Measurements from ENCODE around the gene SMAD6. TPM values are rescaled to one million over a fixed set of nuclear protein-coding genes. Genes with fewer than 3 reads are reported as not detected.

The SMAD6 gene
- polyA plus RNA-seq, 1 of the 3 experiments (the other 2 are of a cell fraction), result 4.5 TPM

DNA sequence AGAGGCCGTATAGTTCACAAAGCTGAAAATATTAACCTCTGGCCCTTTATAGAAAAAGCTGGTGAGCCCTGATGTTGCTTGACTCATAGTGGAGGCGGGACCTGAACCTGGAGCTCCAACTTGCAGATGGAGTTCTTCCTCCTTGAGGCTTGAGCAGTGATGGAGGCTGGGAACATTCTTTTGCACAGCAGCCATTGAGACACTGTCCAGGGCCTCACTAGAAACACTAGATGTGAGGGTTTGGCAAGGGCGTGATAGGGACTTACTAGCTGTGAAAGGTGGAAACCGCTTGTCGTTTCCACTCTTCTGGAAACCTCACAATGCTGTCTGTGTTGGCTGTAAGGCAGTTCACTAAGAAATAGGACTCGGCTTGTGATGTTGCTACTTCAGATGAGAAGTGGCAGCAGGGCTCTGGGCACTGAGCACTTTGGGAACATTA is 12.5 kb downstream of the SMAD6 start:
- WGBS (ENCODE audit: low lambda C conversion rate), result 69% methylated on average over 6 of the region's 6 CpGs
- Histone ChIP-seq H3K27me3 (ENCODE audit: insufficient read depth) (no peaks in the 10 kb centered on the region), H2AFZ (ENCODE audit: low read depth) (no peak overlapping the region), H4K20me1 (ENCODE audit: insufficient read depth) (peaks cover 53% of the 10 kb centered on the region), H3K79me2 (ENCODE audit: insufficient read depth) (peaks cover 100% of the 10 kb centered on the region), H3K9ac (no peak overlapping the region), H3K9me2 (no peaks in the 10 kb centered on the region), H3K36me3 (replicated peaks in 1 of 2; ENCODE audit: control insufficient read depth in 1 of 2, insufficient read depth in 2 of 2, low read length in 1 of 2) (peaks cover 11 to 23% of the 10 kb centered on the region in 2 experiments), H3K4me2 (no peak overlapping the region), H3K4me1 (ENCODE audit: control insufficient read depth in 1 of 2, insufficient read depth in 2 of 2, low read depth in 1 of 2, low read length in 1 of 2) (peaks cover 9 to 14% of the 10 kb centered on the region in 2 experiments), H3K9me3 (no peaks in the 10 kb centered on the region), H3K4me3 (ENCODE audit: low read depth in 2 of 2, low read length in 1 of 2) (no peak overlapping the region), H3F3A (replicated peaks; ENCODE audit: insufficient read depth) (peaks cover 15% of the 10 kb centered on the region), H3K27ac (ENCODE audit: low read depth in 2 of 2, low read length in 1 of 2) (peak overlapping the region; percentile 20 to 40; a peak in 2 of 4 replicates)
- DNase-seq, result no peak
- CTCF ChIA-PET, result interaction anchor here (0.8 to 2.0 kb wide), 8 partner anchors 8 to 138 kb away, joined by 3 to 7 read pairs (median 4); no protein-coding TSS in a partner anchor
- POLR2A ChIA-PET, result no interaction called here
- TF ChIP-seq, protein P1, sequence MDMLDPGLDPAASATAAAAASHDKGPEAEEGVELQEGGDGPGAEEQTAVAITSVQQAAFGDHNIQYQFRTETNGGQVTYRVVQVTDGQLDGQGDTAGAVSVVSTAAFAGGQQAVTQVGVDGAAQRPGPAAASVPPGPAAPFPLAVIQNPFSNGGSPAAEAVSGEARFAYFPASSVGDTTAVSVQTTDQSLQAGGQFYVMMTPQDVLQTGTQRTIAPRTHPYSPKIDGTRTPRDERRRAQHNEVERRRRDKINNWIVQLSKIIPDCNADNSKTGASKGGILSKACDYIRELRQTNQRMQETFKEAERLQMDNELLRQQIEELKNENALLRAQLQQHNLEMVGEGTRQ (IDR thresholded peaks at IDR 0.05; ENCODE audit: borderline replicate concordance, low read depth, low read length), result no peak
- TF ChIP-seq, protein P2, sequence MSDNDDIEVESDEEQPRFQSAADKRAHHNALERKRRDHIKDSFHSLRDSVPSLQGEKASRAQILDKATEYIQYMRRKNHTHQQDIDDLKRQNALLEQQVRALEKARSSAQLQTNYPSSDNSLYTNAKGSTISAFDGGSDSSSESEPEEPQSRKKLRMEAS (IDR thresholded peaks at IDR 0.05; ENCODE audit: low read depth), result 0 out of 2 replicates have a peak, but pooled peaks have one; percentile 23
- TF ChIP-seq, protein P3, sequence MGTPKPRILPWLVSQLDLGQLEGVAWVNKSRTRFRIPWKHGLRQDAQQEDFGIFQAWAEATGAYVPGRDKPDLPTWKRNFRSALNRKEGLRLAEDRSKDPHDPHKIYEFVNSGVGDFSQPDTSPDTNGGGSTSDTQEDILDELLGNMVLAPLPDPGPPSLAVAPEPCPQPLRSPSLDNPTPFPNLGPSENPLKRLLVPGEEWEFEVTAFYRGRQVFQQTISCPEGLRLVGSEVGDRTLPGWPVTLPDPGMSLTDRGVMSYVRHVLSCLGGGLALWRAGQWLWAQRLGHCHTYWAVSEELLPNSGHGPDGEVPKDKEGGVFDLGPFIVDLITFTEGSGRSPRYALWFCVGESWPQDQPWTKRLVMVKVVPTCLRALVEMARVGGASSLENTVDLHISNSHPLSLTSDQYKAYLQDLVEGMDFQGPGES (IDR thresholded peaks at IDR 0.05; ENCODE audit: low read depth, low read length), result no peak
- TF ChIP-seq CHD2 (IDR thresholded peaks at IDR 0.05; ENCODE audit: low read length, partially characterized antibody) (no peak), FOSL2 (IDR thresholded peaks at IDR 0.05; ENCODE audit: borderline replicate concordance, low read depth) (peak; percentile 28; the same call in 1 of the 2 replicates), TAF1 (IDR thresholded peaks at IDR 0.05; ENCODE audit: borderline replicate concordance, low read depth, low read length) (no peak), YY1 (IDR thresholded peaks at IDR 0.05; ENCODE audit: low read depth) (peak; percentile 32; the same call in 1 of the 2 replicates)

DNA sequence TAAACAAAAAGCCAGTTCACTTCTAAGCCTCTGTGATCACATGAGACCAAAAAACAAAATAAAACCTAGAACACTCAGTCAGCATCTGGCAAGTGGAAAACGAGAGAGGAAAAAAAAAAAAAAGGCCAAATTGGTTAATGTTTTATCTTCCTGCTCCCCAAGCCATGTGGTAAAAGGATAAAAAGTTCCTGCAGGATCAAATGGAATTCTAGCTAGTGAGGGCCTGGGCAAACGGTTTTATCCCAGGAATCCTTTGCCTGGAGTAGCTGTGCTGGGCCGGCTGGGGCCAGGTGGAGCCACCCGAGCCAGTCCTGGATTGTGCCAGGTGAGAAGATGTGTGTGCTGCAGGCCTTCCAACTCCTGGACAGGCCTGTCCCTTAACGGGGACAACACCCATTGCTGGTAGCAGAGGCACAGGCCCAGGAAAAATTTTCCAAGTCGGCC is 13.2 kb downstream of the SMAD6 start:
- H4K20me1 ChIP-seq (ENCODE audit: insufficient read depth), result peaks cover 52% of the 10 kb centered on the region
- ChIA-PET POLR2A (interaction anchor here (0.6 kb wide), 1 partner anchor 13 kb away, joined by 3 read pairs; the partner anchor contains the start of gene SMAD6), CTCF (interaction anchor here (0.7 to 2.0 kb wide), 6 partner anchors 9 to 137 kb away, joined by 3 to 7 read pairs (median 4); no protein-coding TSS in a partner anchor)
- 73% methylated on average over 5 of the region's 6 CpGs for WGBS (ENCODE audit: low lambda C conversion rate)
- no peaks in the 10 kb centered on the region for H3K9me3 ChIP-seq
- H3K79me2 ChIP-seq (ENCODE audit: insufficient read depth), result peaks cover 97% of the 10 kb centered on the region
- H3K27me3 ChIP-seq (ENCODE audit: insufficient read depth), result no peaks in the 10 kb centered on the region
- H3K4me1 ChIP-seq (ENCODE audit: control insufficient read depth in 1 of 2, insufficient read depth in 2 of 2, low read depth in 1 of 2, low read length in 1 of 2), result peaks cover 9 to 21% of the 10 kb centered on the region in 2 experiments
- no peak overlapping the region for H3K9ac ChIP-seq
- TF ChIP-seq RCOR1 (IDR thresholded peaks at IDR 0.05; ENCODE audit: low read length) (peak; percentile 45; the same call in 1 of the 2 replicates), RAD21 (IDR thresholded peaks at IDR 0.05; ENCODE audit: low read length) (no peak), MXI1 (IDR thresholded peaks at IDR 0.05; ENCODE audit: low read depth, low read length) (no peak), NFIC (IDR thresholded peaks at IDR 0.05; ENCODE audit: borderline replicate concordance) (no peak)
- H3K27ac ChIP-seq (ENCODE audit: low read depth in 2 of 2, low read length in 1 of 2), result peak overlapping the region; percentile 20 to 40; a peak in 2 of 4 replicates
- no peak overlapping the region for H2AFZ ChIP-seq (ENCODE audit: low read depth)
- no peak overlapping the region for H3K4me3 ChIP-seq (ENCODE audit: low read depth in 2 of 2, low read length in 1 of 2)
- peak; percentile 51 for DNase-seq
- H3K9me2 ChIP-seq, result no peaks in the 10 kb centered on the region
- H3K36me3 ChIP-seq (replicated peaks in 1 of 2; ENCODE audit: control insufficient read depth in 1 of 2, insufficient read depth in 2 of 2, low read length in 1 of 2), result peaks cover 11 to 23% of the 10 kb centered on the region in 2 experiments
- no peak overlapping the region for H3K4me2 ChIP-seq
- H3F3A ChIP-seq (replicated peaks; ENCODE audit: insufficient read depth), result peaks cover 19% of the 10 kb centered on the region

All from SK-N-SH (cell line).